H1 (cell line): ENCODE results near the gene SPATS2L. TPM values are rescaled to one million over a fixed set of nuclear protein-coding genes. Genes with fewer than 3 reads are reported as not detected.
A peak's percentile ranks its signal among the peaks of the same experiment; 100 is the strongest.

ENCODE experiments used
- CTCF ChIA-PET: fragments of 300-600 bp; sonication (Branson Sonifier 250); formaldehyde crosslinking; loops from one replicate; lab custom pipeline; 2021; ENCODE audit not compliant: partially characterized antibody; lab: Charles Lee
- POLR2A ChIA-PET: fragments of 300-600 bp; sonication (Branson Sonifier 250); formaldehyde crosslinking; loops from one replicate; lab custom pipeline; 2021; ENCODE audit warnings: inconsistent platforms; ENCODE audit not compliant: partially characterized antibody; lab: Charles Lee
- DNase-seq, 2 experiments: peaks; one replicate each; pipeline versions ENCODE4 v3.0.0 to v3.0.0-alpha.2; 2010 to 2022; ENCODE audit warnings: low spot score in 2 of 2, low read depth in 1 of 2, mixed read lengths in 1 of 2
- FAIRE-seq: peaks from 2 replicates; lab custom pipeline; 2011; peaks lifted over from hg19 to GRCh38; lab: Jason Lieb, UNC
- H2AFZ ChIP-seq: 2 replicates; pipeline ENCODE4 v1.8.1; 2012; ENCODE audit warnings: low read length, inconsistent platforms
- H2AK5ac ChIP-seq: 2 replicates; pipeline ENCODE4 v1.6.1; 2013; ENCODE audit warnings: low read depth, low read length
- H2BK120ac ChIP-seq: replicated peaks from 2 replicates; pipeline ENCODE3; 2013; ENCODE audit warnings: low read depth, low read length, inconsistent platforms
- H2BK12ac ChIP-seq: 2 replicates; pipeline ENCODE4 v1.6.1; 2013; ENCODE audit warnings: low read depth, low read length
- H2BK15ac ChIP-seq: 2 replicates; pipeline ENCODE4 v1.6.1; 2013; ENCODE audit warnings: low read length
- H2BK20ac ChIP-seq: 2 replicates; pipeline ENCODE4 v1.6.1; 2013; ENCODE audit warnings: low read length
- H2BK5ac ChIP-seq: 2 replicates; pipeline ENCODE4 v1.6.1; 2013; ENCODE audit warnings: low read depth, low read length
- H3K14ac ChIP-seq: 2 replicates; pipeline ENCODE4 v1.6.1; 2013; ENCODE audit warnings: inconsistent platforms; ENCODE audit not compliant: insufficient read length
- H3K18ac ChIP-seq: 2 replicates; pipeline ENCODE4 v1.6.1; 2013; ENCODE audit warnings: low read length; ENCODE audit errors: extremely low read depth
- H3K23ac ChIP-seq: 2 replicates; pipeline ENCODE4 v1.6.1; 2013; ENCODE audit warnings: inconsistent platforms; ENCODE audit not compliant: insufficient read length
- H3K23me2 ChIP-seq: 2 replicates; pipeline ENCODE4 v1.6.1; 2013; ENCODE audit warnings: low read depth, low read length
- H3K27ac ChIP-seq: 2 replicates; pipeline ENCODE4 v1.6.1; 2011; ENCODE audit warnings: low read depth, low read length, inconsistent platforms
- H3K27me3 ChIP-seq, 4 experiments: replicated peaks in 1 of 4; 1 replicate in 1 of 4; 2 replicates in 3 of 4; pipeline versions ENCODE4 v1.6.1 to v1.8.1; 2011 to 2013; ENCODE audit warnings: low read length in 3 of 4, mild to moderate bottlenecking in 3 of 4, inconsistent platforms in 2 of 4, mixed read lengths in 2 of 4, moderate library complexity in 1 of 4; ENCODE audit not compliant: control insufficient read depth in 3 of 4, insufficient read depth in 3 of 4; ENCODE audit errors: extremely low read depth in 1 of 4
- H3K36me3 ChIP-seq, 4 experiments: 2 replicates each; pipeline versions ENCODE4 v1.6.1 to v1.8.1; 2011 to 2013; ENCODE audit warnings: mild to moderate bottlenecking in 4 of 4, low read length in 3 of 4, moderate library complexity in 2 of 4, control low read depth in 1 of 4, inconsistent platforms in 1 of 4; ENCODE audit not compliant: insufficient read depth in 4 of 4, control insufficient read depth in 2 of 4
- H3K4ac ChIP-seq: replicated peaks from 2 replicates; pipeline ENCODE3; 2013; ENCODE audit warnings: low read length, low read depth, mixed read lengths, inconsistent platforms; ENCODE audit not compliant: insufficient read length
- H3K4me1 ChIP-seq, 4 experiments: replicated peaks in 1 of 4; 1 replicate in 1 of 4; 2 replicates in 3 of 4; pipeline versions ENCODE4 v1.6.1 to v1.8.1; 2011 to 2013; ENCODE audit warnings: low read length in 3 of 4, inconsistent platforms in 2 of 4, mixed read lengths in 1 of 4; ENCODE audit not compliant: insufficient read depth in 4 of 4, control insufficient read depth in 3 of 4
- H3K4me2 ChIP-seq, 2 experiments: 2 replicates each; pipeline versions ENCODE4 v1.6.1 to v1.8.1; 2011 to 2013; ENCODE audit warnings: low read depth in 2 of 2, low read length in 2 of 2, control low read depth in 1 of 2, inconsistent platforms in 1 of 2, mild to moderate bottlenecking in 1 of 2; ENCODE audit not compliant: insufficient read depth in 1 of 2
- H3K4me3 ChIP-seq, 4 experiments: fragments of 200-600, 300-600 bp in 1 of 4; sonication (generic), shearing (Covaris generic), sonication (Bioruptor Twin) in 1 of 4; 2 replicates each; pipeline versions ENCODE4 v1.5.1 to v1.8.1; 2011 to 2016; ENCODE audit warnings: low read length in 4 of 4, low read depth in 3 of 4, control low read depth in 2 of 4, inconsistent platforms in 2 of 4, mild to moderate bottlenecking in 2 of 4, mixed read lengths in 1 of 4, moderate library complexity in 1 of 4; ENCODE audit not compliant: insufficient read depth in 2 of 4; ENCODE audit errors: extremely low read depth in 1 of 4
- H3K56ac ChIP-seq: replicated peaks from 2 replicates; pipeline ENCODE3; 2013; ENCODE audit warnings: low read depth, mild to moderate bottlenecking, mixed read lengths, low read length, inconsistent platforms; ENCODE audit not compliant: insufficient read length
- H3K79me1 ChIP-seq: 2 replicates; pipeline ENCODE4 v1.6.1; 2013; ENCODE audit warnings: low read depth, low read length, control low read depth
- H3K79me2 ChIP-seq, 2 experiments: 2 replicates each; pipeline versions ENCODE4 v1.6.1 to v1.8.1; 2012 to 2013; ENCODE audit warnings: low read length in 2 of 2, mild to moderate bottlenecking in 2 of 2, inconsistent platforms in 1 of 2; ENCODE audit not compliant: insufficient read depth in 2 of 2, control insufficient read depth in 1 of 2
- H3K9ac ChIP-seq, 4 experiments: replicated peaks in 1 of 4; 1 replicate in 1 of 4; 2 replicates in 3 of 4; pipeline versions ENCODE4 v1.6.1 to v1.8.1; 2011 to 2013; ENCODE audit warnings: low read depth in 3 of 4, low read length in 3 of 4, control low read depth in 2 of 4, mild to moderate bottlenecking in 2 of 4, moderate library complexity in 2 of 4, inconsistent platforms in 1 of 4; ENCODE audit errors: extremely low read depth in 1 of 4
- H3K9me3 ChIP-seq, 2 experiments: 2 replicates each; pipeline versions ENCODE4 v1.6.1 to v1.8.1; 2012 to 2013; ENCODE audit warnings: mild to moderate bottlenecking in 2 of 2, moderate library complexity in 2 of 2, control low read depth in 1 of 2, inconsistent platforms in 1 of 2, low read depth in 1 of 2, low read length in 1 of 2, mixed read lengths in 1 of 2; ENCODE audit not compliant: insufficient read depth in 2 of 2
- H4K20me1 ChIP-seq, 2 experiments: replicated peaks in 1 of 2; 2 replicates each; pipeline versions ENCODE3 to v1.8.1; 2011 to 2013; ENCODE audit warnings: inconsistent platforms in 2 of 2, low read length in 2 of 2, mild to moderate bottlenecking in 1 of 2; ENCODE audit not compliant: insufficient read depth in 2 of 2, control insufficient read depth in 1 of 2
- H4K5ac ChIP-seq: 2 replicates; pipeline ENCODE4 v1.6.1; 2013; ENCODE audit warnings: low read length, low read depth, mixed read lengths, inconsistent platforms; ENCODE audit not compliant: insufficient read length
- H4K8ac ChIP-seq: 2 replicates; pipeline ENCODE4 v1.8.0; 2013; ENCODE audit warnings: mild to moderate bottlenecking, moderate library complexity, low read length, inconsistent platforms; ENCODE audit not compliant: insufficient read depth; ENCODE audit errors: extremely low read depth
- H4K91ac ChIP-seq: replicated peaks from 2 replicates; pipeline ENCODE3; 2013; ENCODE audit warnings: low read length, mixed read lengths, inconsistent platforms; ENCODE audit not compliant: insufficient read length
- ASH2L ChIP-seq: fragments of 200-600, 300-600 bp; sonication (generic); IDR thresholded peaks from one replicate; pipeline ENCODE4 v1.7.1; 2017; ENCODE audit warnings: low read length
- CBX5 ChIP-seq: fragments of 300-800, 300-1000 bp; sonication (generic); IDR thresholded peaks from 2 replicates; pipeline ENCODE4 v1.7.1; 2016; ENCODE audit warnings: antibody characterized with exemption, low read length, low read depth
- CHD2 ChIP-seq: IDR thresholded peaks from 2 replicates; pipeline ENCODE4 v1.6.1; 2012; ENCODE audit warnings: low read length, improper control_type of control experiment
- CREB1 ChIP-seq: IDR thresholded peaks from 2 replicates; pipeline ENCODE4 v1.6.1; 2012; ENCODE audit warnings: inconsistent platforms
- FOSL1 ChIP-seq: IDR thresholded peaks from 2 replicates; pipeline ENCODE4 v1.6.1; 2011; ENCODE audit warnings: mild to moderate bottlenecking, low read depth, low read length, moderate library complexity; ENCODE audit not compliant: insufficient read depth
- GABPA ChIP-seq: IDR thresholded peaks from 2 replicates; pipeline ENCODE4 v1.6.1; 2011; ENCODE audit warnings: mild to moderate bottlenecking, low read length, moderate library complexity, borderline replicate concordance; ENCODE audit not compliant: insufficient read depth
- HDAC2 ChIP-seq, 2 experiments: fragments of 300-600 bp in 1 of 2; sonication (generic) in 1 of 2; IDR thresholded peaks; 2 replicates each; pipeline ENCODE4 v1.6.1; 2011 to 2012; ENCODE audit warnings: low read depth in 2 of 2, low read length in 2 of 2, mild to moderate bottlenecking in 2 of 2, moderate library complexity in 2 of 2, borderline replicate concordance in 1 of 2, inconsistent platforms in 1 of 2
- MAX ChIP-seq: IDR thresholded peaks from 2 replicates; pipeline ENCODE4 v1.6.1; 2012; ENCODE audit warnings: inconsistent platforms
- RXRA ChIP-seq: IDR thresholded peaks from 2 replicates; pipeline ENCODE4 v1.6.1; 2011; ENCODE audit warnings: low read depth, mild to moderate bottlenecking, low read length, moderate library complexity; ENCODE audit not compliant: insufficient read depth
- WGBS, 2 experiments: shearing (Covaris generic) in 1 of 2; methylation state at CpG; one replicate each; pipeline versions ENCODE4 v1.1.6 to v1.1.7; 2013 to 2015; ENCODE audit warnings: low lambda C conversion rate in 2 of 2, mixed read lengths in 2 of 2, inconsistent platforms in 1 of 2, low coverage in 1 of 2, missing lambda C conversion rate in 1 of 2; ENCODE audit not compliant: insufficient replicate concordance in 2 of 2, insufficient coverage in 1 of 2, insufficient read length in 1 of 2; ENCODE audit errors: extremely low coverage in 1 of 2, missing lambda C conversion rate in 1 of 2; 5-methylcytosine and 5-hydroxymethylcytosine counted together
- polyA plus RNA-seq, 7 experiments: library from polyadenylated mRNA; depleted of rRNA in 3 of 7; stranded (reverse) in 5 of 7; unstranded in 2 of 7; fragments of >200 nt in 5 of 7; fragments of 200-250 nt in 2 of 7; gene quantifications; 1 replicate in 5 of 7; 2 replicates in 1 of 7; 4 replicates in 1 of 7; pipeline versions ENCODE4 v1.2.1 to v1.2.3, GENCODE V29; 2011 to 2013; ENCODE audit warnings: missing spikeins in 2 of 7, mixed read lengths in 2 of 7
- total RNA-seq: library from RNA; stranded (reverse); fragmentation: NEBNext Ultra II Directional; extraction: Animal tissue kit (Norgen Biotek cat#: 25700); gene quantifications from 2 replicates; pipeline ENCODE4 v1.2.1, GENCODE V29; 2021
- TF ChIP-seq, protein P1 (sequence below): IDR thresholded peaks from 2 replicates; pipeline ENCODE4 v1.6.1; 2012; ENCODE audit warnings: low read length, inconsistent platforms

The SPATS2L gene
- total and polyA plus RNA-seq, 2 of the 8 experiments (the other 6 are each of a cell fraction or from before 2014, with no cell fraction given) = 67.3 to 189 TPM

- FAIRE-seq = no peak
- H3K9me3 ChIP-seq = no peaks in the 10 kb centered on the region
- POLR2A ChIA-PET = interaction anchor here (0.7 to 1.1 kb wide), 2 partner anchors 11 to 478 kb away, joined by 3 read pairs; no protein-coding TSS in a partner anchor
- TF ChIP-seq CBX5 = no peak
- TF ChIP-seq HDAC2 (IDR thresholded peaks at IDR 0.05; ENCODE audit: borderline replicate concordance in 1 of 2, low read depth in 2 of 2, low read length in 2 of 2) = no peak
- no peak for TF ChIP-seq RXRA
- TF ChIP-seq MAX = no peak
- TF ChIP-seq, protein P1, sequence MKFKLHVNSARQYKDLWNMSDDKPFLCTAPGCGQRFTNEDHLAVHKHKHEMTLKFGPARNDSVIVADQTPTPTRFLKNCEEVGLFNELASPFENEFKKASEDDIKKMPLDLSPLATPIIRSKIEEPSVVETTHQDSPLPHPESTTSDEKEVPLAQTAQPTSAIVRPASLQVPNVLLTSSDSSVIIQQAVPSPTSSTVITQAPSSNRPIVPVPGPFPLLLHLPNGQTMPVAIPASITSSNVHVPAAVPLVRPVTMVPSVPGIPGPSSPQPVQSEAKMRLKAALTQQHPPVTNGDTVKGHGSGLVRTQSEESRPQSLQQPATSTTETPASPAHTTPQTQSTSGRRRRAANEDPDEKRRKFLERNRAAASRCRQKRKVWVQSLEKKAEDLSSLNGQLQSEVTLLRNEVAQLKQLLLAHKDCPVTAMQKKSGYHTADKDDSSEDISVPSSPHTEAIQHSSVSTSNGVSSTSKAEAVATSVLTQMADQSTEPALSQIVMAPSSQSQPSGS = no peak
- no peak for TF ChIP-seq FOSL1
- no peak for TF ChIP-seq CREB1
- TF ChIP-seq CHD2 = no peak
- TF ChIP-seq ASH2L = no peak
- TF ChIP-seq GABPA = no peak
Measured at GRCh38 chr2:200275295-200276013, 31.0 kb upstream of the SPATS2L start.

More at GRCh38 chr2:200275295-200276013, 31.0 kb upstream of the SPATS2L start:
- H3K4me3 ChIP-seq = no peak overlapping the region
- H3K9ac ChIP-seq = no peak overlapping the region
- H3K23ac ChIP-seq = no peak overlapping the region
- peaks cover 0 to 1% (median 0%) of the 10 kb centered on the region in 4 experiments; a peak in 1 of 7 replicates for H3K27me3 ChIP-seq
- 87% methylated on average over 5 of the region's 5 CpGs; no CpG with 5 or more reads in 1 of the 2 experiments for WGBS, 2 experiments
- no peak overlapping the region for H3K4me2 ChIP-seq
- H2BK20ac ChIP-seq = peak overlapping the region; percentile 53; the same call in 1 of the 2 replicates
- no peak overlapping the region for H2AK5ac ChIP-seq
- no peaks in the 10 kb centered on the region for H4K20me1 ChIP-seq
- 0 out of 2 replicates have a peak overlapping the region, but pooled peaks have one; percentile 25 for H2BK15ac ChIP-seq
- H3K79me2 ChIP-seq = no peaks in the 10 kb centered on the region
- no peaks in the 10 kb centered on the region for H3K23me2 ChIP-seq
- CTCF ChIA-PET = interaction anchor here (1.1 to 1.9 kb wide), 2 partner anchors 8 to 92 kb away, joined by 3 to 8 read pairs; no protein-coding TSS in a partner anchor
- H3K4me1 ChIP-seq = peaks cover 0 to 4% (median 3%) of the 10 kb centered on the region in 4 experiments; a peak in 2 of 7 replicates
- no peaks in the 10 kb centered on the region for H3K36me3 ChIP-seq
- H3K27ac ChIP-seq = no peak overlapping the region
- H3K18ac ChIP-seq = 0 out of 2 replicates have a peak overlapping the region, but pooled peaks have one; percentile 20
- no peak overlapping the region for H4K5ac ChIP-seq
- H4K91ac ChIP-seq = peak overlapping the region; percentile 22
- H3K14ac ChIP-seq = no peak overlapping the region
- H2BK120ac ChIP-seq = peak overlapping the region; percentile 86
- H4K8ac ChIP-seq = no peak overlapping the region
- H2AFZ ChIP-seq = 0 out of 2 replicates have a peak overlapping the region, but pooled peaks have one; percentile 25
- peak overlapping the region; percentile 84; the same call in 1 of the 2 replicates for H2BK12ac ChIP-seq
- no peak overlapping the region for H3K56ac ChIP-seq
- no peak overlapping the region for H3K4ac ChIP-seq
- H2BK5ac ChIP-seq = no peak overlapping the region
- no peaks in the 10 kb centered on the region for H3K79me1 ChIP-seq
- no peak for DNase-seq
